EH (cell line): ENCODE data around the gene RMDN2.
A peak's percentile ranks its signal among the peaks of the same experiment; 100 is the strongest.

Experiments
- DNase-seq: peaks from one replicate; pipeline ENCODE4 v3.0.0-alpha.2; 2015; ENCODE audit warnings: low read depth

The RMDN2 gene

GRCh38 chr2:37925063-37925897, at the start of gene RMDN2:
Gene RMDN2, plus strand, starts transcription at chr2:37925287. Its CDS starts 3,991 bp downstream, at chr2:37929278.
- DNase-seq = peak; percentile 91

DNA sequence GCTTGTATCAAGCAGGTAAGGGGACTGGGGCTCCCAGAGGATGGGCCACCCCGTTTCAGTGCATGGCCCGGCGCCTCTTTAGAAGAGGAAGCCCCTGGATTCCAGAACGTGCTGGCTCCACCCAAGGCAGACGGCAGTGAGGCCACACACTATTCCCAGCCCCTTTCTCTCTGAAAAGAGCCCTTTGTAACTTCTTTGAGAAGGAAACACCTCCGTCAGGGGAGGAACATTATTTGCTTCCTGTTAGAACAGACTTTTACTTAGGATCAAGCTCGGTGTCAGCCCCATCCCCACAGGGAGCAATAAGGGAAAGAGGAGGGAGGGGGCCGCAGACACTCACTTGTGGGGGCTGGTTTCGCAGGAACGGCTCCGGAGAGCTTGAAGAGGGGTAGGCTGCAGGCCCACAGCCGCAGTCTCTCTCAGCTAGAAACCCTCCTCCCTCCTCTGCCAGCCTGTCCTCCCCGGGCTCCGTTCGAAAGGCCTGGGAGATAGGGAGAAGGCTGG, 49.6 kb upstream of the RMDN2 start:
- no peak for DNase-seq

- no peak for DNase-seq
Measured at GRCh38 chr2:37876227-37876626, 48.9 kb upstream of the RMDN2 start.

GRCh38 chr2:37877457-37878315, 47.4 kb upstream of the RMDN2 start:
- DNase-seq = peak; percentile 80

DNA sequence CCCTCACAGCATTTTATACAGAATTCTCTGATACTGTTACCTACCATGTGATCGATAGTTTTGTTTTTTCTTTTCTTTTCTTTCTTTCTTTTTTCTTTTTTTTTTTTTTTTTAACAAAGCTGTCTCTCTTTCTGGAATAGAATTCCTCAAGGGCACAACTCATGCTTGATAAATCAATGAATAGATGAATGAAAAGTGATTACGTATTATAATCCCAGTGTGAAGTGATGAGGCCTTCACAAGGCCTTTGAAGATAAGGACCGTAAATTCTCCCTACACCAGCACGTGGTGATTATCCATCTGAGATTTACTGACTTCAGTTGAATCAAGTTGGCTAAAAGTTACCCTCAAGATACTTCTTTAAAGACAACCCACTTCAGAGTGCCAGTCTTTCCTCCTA, 46.6 kb upstream of the RMDN2 start:
- DNase-seq = no peak

DNA sequence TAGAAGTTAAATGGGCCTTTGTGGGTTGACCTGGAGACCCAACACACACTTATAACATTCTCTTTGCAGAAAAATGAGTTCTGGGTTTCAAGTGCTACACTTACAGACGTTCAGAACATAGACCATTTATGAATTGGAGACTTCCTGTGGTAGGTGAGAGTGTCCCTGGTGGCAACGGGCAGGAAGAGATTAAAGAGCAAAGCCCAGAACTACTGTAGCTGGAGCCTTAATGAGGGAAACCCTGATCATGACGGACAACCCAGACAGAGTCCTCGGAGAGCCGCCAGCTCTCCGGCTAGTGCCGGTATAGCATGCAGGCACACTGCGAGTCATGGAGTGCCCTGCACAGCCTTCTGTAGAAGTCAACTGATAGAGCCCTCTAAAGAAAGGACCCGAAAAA, 44.5 kb upstream of the RMDN2 start:
- no peak for DNase-seq

GRCh38 chr2:37881397-37881796, 43.7 kb upstream of the RMDN2 start:
- DNase-seq = no peak

GRCh38 chr2:37882036-37882435, 43.1 kb upstream of the RMDN2 start:
- no peak for DNase-seq

GRCh38 chr2:37883518-37883917, 41.6 kb upstream of the RMDN2 start:
- DNase-seq = no peak

GRCh38 chr2:37885329-37885993, 39.6 kb upstream of the RMDN2 start:
- no peak for DNase-seq

DNA sequence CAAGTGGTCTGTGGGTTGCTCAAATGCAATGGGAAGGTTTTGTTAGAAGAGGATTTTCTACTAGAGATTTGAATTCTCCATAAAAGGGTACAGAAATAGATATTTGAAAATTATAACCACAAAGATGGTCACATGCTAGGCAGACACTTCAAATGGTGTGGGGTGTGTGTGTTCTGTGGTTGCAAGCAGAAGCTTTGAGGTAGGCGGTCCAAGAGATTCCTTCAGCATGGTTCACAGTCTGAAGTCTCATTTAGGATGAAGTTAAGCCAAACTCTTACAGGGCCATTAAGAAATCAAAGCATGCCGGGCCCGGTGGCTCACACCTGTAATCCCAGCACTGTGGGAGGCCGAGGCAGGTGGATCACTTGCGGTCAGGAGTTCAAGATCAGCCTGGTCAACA, 38.3 kb upstream of the RMDN2 start:
- peak; percentile 74 for DNase-seq

DNA sequence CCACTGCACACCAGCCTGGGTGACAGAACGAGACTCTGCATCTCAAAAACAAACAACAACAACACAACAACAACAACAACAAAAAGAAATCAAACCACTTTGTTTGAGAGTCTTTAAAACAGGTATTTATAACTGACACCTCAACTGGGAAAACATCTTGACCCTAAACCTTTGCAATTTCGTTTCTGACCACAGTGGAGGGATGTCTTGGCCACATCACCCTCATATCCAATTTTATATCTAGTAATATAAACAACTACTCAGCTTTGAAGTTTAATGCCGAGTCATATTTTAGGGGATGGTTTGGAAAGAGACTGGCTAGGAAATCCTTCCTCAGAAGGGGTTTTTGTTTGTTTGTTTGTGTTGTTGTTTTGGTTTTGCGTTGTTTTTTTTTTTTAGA, 37.8 kb upstream of the RMDN2 start:
- DNase-seq = no peak

GRCh38 chr2:37890893-37891495, 34.1 kb upstream of the RMDN2 start:
- peak; percentile 76 for DNase-seq

DNA sequence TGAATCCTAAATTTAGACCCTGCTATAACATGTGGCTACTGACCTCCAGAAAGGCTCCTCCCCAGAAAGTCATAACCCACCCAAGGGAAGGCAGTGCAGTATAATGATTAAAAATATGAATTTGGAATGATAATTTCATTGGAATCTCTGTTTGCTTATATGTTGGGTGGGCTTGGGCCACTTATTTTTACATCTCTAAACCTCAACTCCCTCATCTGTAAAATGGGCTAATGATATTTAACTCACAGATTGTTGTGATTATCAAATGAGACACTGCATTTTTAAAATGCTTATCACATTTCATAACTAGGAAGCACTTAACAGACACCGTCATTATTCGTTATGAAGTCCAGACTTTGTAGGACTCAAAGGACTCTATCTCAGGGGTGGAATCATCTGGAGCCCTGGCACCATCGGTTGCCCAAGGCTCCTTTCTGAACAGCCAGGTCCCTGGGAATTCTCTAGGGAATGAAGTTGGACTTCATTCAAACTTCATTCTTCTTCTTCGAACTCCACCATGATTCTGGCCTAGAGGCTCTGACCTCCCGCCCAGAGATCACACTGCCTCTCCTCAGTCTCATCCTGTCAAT, 33.1 kb upstream of the RMDN2 start:
- no peak for DNase-seq

GRCh38 chr2:37892436-37893114, 32.5 kb upstream of the RMDN2 start:
- peak; percentile 12 for DNase-seq

DNA sequence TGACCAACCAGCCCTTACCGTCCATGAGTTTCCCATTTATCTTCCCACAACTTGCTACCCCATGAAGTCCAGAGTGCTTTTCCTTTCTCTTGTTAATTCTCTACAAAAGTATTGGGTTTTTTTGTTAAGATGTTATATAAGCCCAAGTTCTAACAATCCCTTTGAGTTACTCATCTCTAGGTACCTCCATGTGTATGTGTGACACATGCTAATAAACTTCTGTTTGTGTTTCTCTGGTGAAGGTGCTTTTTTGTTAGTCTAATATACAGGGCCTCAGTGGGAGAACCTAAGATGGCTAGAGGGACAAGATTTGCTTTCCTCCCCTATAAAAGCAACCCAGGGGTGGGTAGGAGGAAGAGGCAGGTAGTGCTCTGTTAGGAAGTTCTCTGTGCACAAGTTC, 31.8 kb upstream of the RMDN2 start:
- no peak for DNase-seq

DNA sequence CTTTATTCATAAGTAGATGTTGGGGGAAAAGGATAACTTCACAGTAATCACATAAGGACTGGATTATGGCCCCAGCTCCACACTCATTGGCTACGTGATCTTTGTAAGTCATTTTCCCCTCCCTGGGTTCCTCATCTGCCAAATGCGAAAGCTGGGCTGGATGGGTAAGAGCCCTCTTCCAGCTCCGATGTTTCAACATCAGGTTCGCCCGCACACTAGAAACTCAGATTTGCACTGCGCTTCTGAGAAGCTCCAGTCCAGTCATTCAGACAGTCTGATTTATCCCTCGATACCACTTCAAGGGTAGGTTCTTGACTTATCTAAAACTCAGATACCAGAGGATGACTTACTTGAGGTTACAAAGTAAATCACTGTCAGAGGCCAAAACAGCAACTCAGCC, 31.0 kb upstream of the RMDN2 start:
- DNase-seq = no peak

DNA sequence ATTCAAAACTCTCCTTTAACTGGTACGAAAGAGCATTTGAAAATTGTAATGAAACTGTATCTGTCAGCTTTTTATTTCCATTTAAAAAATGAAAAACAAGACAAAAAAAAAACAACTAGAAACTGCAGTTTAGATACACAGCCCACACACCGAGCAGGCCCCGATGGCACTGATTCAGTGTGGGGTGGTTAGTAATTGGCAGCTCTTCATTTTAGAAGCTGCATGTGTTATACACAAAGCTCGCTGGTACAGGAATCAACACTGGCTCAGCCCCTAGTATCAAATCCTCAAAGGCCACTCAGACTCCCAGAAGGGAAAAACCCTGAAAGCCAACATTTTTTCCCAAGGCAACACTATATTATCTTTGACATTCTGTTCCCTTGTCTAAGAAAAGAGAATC, 30.5 kb upstream of the RMDN2 start:
- no peak for DNase-seq

DNA sequence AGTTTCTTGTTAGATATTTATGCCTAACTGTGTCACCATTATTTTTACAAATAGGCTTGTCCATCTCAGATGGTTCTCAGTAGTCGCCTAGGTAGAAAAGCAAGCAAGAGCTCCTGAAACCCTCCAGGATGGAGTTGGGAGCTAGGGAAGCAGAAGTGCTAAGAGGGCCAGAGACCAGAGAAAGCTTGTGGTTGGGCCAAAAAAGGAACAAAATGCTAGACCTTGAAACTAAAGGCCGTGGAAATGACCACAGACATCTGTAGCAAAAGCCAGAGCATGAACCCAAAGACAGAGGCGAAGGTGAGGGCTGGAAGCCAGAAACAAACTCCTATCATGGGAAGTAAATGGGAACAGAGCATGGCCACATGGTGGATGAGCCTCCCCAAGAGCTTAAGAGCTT, 29.9 kb upstream of the RMDN2 start:
- DNase-seq = no peak

GRCh38 chr2:37896319-37896718, 28.8 kb upstream of the RMDN2 start:
- peak; percentile 40 for DNase-seq

- peak; percentile 27 for DNase-seq
Measured at GRCh38 chr2:37897511-37897910, 27.6 kb upstream of the RMDN2 start.
